ENCODE data around the gene RAD51B.
"Not testable (repeated sequence)": the region's sequence is repeated elsewhere in the genome, so short reads cannot be mapped to it uniquely, and the experiment has no call there.

RAD51B gene

GRCh38 chr14:68424443-68425172 lies 605.0 kb downstream of the RAD51B start:
- no peak for DNase-seq

DNA sequence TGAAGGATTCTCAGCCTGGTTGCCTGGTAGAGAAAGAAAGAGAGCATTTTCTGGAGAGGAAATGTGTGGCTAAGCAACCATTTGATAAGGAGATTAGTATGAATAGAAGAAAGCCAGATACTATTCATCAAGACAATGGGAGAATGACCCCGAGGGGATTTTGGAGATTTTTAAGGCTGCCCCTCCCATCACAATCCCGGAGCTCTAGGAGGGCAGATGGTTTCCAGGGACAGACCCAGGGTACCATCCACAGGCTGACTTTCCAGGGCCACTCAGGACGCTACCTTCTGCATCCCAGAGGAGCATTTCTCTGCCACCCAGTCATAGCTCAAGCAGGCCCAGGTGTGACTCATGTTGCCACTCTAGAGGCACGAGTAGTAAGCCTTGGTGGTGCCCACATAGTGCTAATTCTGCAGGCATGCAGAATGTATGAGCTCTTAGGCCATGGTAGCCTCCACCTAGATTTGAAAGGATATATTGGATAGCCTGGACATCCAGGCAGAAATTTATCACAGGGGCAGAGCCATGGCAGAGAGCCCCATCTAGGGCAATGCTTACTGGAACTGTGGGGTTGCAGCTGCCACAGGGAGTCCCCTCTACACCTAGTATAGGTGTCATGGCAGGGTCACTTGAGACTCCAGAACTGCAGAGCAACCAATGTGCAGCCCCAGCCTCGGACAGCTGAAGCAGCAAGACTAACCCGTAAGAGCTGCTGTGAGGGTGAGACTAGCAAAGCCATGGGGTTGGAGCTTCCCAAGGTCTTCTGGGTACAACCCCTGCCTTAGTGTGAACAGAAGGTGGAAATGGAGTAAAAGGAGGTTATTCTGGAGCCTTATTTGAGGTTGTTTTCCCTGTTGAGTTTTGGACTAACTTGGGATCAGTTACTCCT lies 607.3 kb downstream of the RAD51B start:
- no peak for DNase-seq

GRCh38 chr14:68427550-68427890 lies 607.9 kb downstream of the RAD51B start:
- DNase-seq, result no peak

DNA sequence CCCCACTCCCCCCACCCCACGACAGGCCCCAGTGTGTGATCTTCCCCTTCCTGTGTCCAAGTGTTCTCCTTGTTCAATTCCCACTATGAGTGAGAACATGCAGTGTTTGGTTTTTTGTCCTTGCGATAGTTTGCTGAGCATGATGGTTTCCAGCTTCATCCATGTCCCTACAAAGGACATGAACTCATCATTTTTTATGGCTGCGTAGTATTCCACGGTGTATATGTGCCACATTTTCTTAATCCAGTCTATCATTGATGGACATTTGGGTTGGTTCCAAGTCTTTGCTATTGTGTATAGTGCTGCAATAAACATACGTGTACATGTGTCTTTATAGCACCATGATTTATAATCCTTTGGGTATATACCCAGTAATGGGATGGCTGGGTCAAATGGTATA lies 609.3 kb downstream of the RAD51B start:
- not testable (repeated sequence) for DNase-seq

GRCh38 chr14:68434173-68434572 lies 614.6 kb downstream of the RAD51B start:
- DNase-seq, result not testable (repeated sequence)

DNA sequence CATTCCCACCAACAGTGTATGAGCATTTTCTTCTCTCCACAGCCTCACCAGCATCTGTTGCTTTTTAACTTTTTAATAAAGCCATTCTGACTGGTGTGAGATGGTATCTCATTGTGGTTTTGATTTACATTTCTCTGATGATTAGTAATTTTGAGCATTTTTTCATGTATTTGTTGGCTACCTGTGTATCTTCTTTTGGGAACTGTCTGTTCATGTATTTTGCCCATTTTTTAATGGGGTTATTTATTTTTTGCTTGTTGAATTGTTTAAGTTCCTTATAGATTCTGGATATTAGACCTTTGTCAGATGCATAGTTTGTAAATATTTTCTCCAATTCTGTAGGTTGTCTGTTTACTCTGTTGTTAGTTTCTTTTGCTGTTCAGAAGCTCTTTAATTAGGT lies 616.1 kb downstream of the RAD51B start:
- not testable (repeated sequence) for DNase-seq

- DNase-seq, result no peak
Measured at GRCh38 chr14:68439676-68440075, 620.1 kb downstream of the RAD51B start.

GRCh38 chr14:68440820-68441219 lies 621.2 kb downstream of the RAD51B start:
- DNase-seq, result no peak

- DNase-seq, result no peak
Measured at GRCh38 chr14:68441542-68441941, 622.0 kb downstream of the RAD51B start.

DNA sequence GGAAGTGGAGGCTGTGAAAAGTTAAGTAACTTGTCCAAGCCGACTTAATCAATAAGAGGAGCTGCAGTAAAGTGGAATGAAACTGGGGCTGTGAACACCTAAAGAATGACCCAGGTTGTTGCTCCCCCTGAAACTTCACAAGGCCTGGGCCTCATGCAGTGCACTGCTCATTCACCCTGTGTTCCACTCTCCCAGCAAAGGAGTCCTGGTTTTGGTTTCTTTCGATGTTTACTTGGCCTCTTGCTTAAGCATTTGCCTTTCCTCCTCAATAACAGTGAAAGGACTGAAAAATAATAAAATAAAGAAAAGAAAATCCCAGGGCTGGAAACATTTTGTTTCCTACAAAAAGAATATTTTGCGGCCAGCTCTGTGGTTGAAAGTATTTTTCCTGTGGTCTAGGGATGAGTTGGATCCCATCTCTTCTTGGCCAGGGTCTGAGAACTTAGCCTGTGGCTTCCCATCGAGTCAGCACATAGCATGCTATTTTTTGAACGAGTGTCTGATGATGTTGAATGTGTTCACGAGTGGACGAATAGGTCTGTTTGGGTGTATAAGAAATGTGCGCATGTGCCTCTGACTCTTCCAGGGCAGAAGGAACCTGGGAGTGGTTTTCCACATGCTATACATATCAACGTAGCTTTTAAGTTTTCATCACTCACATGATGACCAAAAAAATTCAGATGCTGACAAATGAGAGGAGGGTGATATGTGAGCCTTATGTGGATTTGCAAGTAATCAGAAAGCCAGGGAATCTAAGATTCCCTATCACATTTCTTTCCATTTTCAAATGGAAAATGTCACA lies 623.5 kb downstream of the RAD51B start:
- DNase-seq, result no peak

DNA sequence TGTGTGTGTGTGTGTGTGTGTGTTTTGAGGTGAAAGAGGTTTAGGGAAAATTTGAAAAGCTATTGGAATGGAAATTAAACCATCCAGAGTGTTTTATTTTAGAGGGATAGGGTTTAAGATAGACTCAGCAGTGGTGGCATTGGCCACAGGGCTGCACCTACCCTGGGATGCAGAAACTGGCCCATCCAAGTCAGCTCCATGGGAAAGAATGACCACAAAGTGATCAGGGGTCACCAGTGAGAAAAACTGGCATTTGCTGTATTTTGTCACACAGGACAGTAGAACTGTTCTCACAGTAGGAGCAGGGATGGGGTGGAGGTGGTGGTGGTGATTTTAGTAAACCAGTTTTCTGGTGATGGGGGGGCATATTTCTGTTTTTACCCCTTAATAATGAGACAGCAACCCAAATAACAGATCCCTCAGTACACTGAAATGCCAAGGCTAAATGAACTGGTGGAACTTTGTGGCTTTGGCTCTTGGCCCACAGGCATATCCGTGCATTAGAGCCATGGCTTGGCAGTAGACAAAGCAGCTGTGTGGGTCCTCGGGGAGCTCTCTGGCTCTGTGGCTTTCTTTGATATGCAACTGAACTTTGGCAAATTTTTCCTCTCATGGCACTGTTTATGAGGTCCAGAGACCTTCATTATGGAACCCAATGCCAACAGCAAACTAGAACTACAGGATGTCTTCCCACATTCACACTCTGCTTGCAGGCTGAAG lies 625.0 kb downstream of the RAD51B start:
- DNase-seq, result no peak

- DNase-seq, result no peak
Measured at GRCh38 chr14:68446243-68447040, 626.9 kb downstream of the RAD51B start.

GRCh38 chr14:68447581-68448251 lies 628.1 kb downstream of the RAD51B start:
- no peak for DNase-seq

GRCh38 chr14:68448252-68448902 lies 628.8 kb downstream of the RAD51B start:
- no peak for DNase-seq

DNA sequence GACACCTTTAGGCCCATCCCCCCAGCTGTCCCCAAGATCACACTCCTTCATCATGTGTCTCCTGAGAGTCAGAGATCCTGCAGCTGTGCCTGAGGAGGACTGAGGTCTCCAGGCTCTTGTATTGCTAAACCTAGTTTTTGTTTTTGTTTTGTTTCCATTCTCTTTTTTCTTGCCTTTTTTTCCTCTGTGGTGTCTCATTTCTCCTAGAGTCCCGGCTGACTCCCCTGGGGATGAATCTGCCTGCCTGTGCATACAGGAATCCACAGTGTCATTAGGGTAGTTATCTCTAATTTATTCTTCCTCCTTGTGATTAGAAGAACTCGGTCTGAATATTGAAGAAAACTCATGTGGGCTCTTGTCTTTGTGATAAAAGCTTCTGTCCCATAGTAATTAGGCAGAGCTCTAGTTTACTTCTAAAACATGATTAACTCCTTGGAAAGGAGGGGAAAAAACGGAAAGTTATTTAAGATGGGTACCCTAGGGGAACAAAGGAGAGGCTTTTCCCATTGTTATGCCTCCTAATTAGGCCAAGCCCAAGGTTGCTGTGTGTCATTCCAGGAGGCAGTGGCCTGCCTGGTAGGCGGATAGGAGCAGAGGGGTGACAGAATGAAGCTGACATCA lies 630.1 kb downstream of the RAD51B start:
- DNase-seq, result no peak

DNA sequence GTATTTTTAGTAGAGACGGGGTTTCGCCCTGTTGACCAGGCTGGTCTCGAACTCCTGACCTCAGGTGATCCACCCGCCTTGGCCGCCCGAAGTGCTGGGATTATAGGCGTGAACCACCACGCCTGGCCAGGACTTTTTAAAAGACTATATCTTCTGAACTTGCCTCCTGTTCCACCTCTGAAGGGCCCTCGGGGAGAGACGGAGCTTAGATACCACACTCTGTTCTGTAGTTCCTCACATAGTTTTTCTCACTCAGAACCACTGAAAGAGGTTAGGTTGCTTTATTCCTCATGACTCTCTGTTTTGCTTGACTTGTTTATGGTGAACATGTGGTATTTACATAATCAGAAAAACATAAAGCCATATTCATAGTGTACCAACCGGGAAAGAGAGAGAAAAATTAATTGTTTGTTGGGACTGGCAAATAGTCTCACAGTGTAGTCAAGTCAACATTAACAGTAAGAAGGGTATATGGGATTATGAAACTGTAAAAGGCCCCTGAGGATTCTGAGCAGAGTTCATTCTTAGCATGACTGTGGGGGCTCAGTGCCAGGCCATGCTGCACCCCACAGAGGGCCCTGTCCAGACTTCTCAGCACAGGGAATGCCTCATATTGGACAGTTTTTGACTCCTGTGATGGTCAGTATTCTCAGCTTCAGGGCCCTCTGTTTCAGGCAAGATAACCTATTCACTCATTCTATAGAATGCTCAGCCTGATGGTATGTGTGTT lies 631.0 kb downstream of the RAD51B start:
- no peak for DNase-seq

GRCh38 chr14:68451696-68452373 lies 632.3 kb downstream of the RAD51B start:
- DNase-seq, result no peak

GRCh38 chr14:68458253-68458652 lies 638.7 kb downstream of the RAD51B start:
- DNase-seq, result no peak

All from CD4-positive, alpha-beta T cell treated with Interleukin-21 for 1 hour (primary cell).